Measurements from ENCODE around the gene TMEM41A. TPM values are rescaled to one million over a fixed set of nuclear protein-coding genes. Genes with fewer than 3 reads are reported as not detected.

Gene TMEM41A
- total RNA-seq, 2 experiments from 2014 or later = 19.6 to 21.6 TPM

- Mint-ChIP-seq H3K4me1 (no peaks in the 10 kb centered on the region), H3K36me3 (ENCODE audit: low read depth) (no peaks in the 10 kb centered on the region), H3K27ac (no peak overlapping the region), H3K4me3 (no peak overlapping the region), H3K9me3 (ENCODE audit: low read depth) (no peaks in the 10 kb centered on the region), H3K27me3 (peaks cover 22% of the 10 kb centered on the region)
- DNase-seq = no peak
- POLR2A ChIA-PET = no interaction called here
- intact Hi-C loops (cut with DNase I, micrococcal nuclease) = no loop called here
- no peak for ATAC-seq
- CTCF ChIA-PET = interaction anchor here (0.7 to 1.3 kb wide), 3 partner anchors 25 to 525 kb away, joined by 3 read pairs; no protein-coding TSS in a partner anchor
These were observed 22.7 kb upstream of the TMEM41A start for GRCh38 chr3:185521349-185522138.

DNA sequence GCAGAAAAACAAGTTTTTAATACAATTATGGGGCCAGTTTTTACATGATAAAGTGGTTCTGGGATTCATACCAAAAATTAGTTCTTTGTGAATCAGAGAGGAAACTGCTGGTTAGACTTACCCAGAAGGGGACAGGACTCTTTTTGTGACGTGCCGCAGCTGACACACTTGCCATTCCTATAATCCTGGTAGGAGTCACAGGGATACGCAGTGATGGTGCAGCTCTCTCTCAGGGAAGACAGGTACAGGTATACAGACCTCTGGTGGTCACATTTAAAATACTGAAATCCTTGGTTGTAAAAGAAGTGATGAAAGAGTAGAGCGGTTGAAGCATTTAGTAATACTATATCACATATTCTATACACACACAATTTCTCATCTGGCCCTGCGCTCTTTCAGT, 20.2 kb upstream of the TMEM41A start:
- H3K27me3 Mint-ChIP-seq = peaks cover 20% of the 10 kb centered on the region
- CTCF ChIA-PET = interaction anchor here (0.6 kb wide), 1 partner anchor 9 kb away, joined by 3 read pairs; no protein-coding TSS in a partner anchor
- DNase-seq = no peak
- no peak overlapping the region for H3K27ac Mint-ChIP-seq
- POLR2A ChIA-PET = no interaction called here
- intact Hi-C loops (cut with DNase I, micrococcal nuclease) = no loop called here
- H3K4me1 Mint-ChIP-seq = no peaks in the 10 kb centered on the region
- ATAC-seq = no peak
- no peak overlapping the region for H3K4me3 Mint-ChIP-seq
- no peaks in the 10 kb centered on the region for H3K36me3 Mint-ChIP-seq (ENCODE audit: low read depth)
- no peaks in the 10 kb centered on the region for H3K9me3 Mint-ChIP-seq (ENCODE audit: low read depth)

GRCh38 chr3:185517387-185518130, 18.7 kb upstream of the TMEM41A start:
- ATAC-seq (no peak), DNase-seq (no peak)
- Mint-ChIP-seq H3K27ac (no peak overlapping the region), H3K27me3 (peaks cover 22% of the 10 kb centered on the region), H3K4me1 (no peaks in the 10 kb centered on the region), H3K9me3 (ENCODE audit: low read depth) (no peaks in the 10 kb centered on the region), H3K4me3 (no peak overlapping the region), H3K36me3 (ENCODE audit: low read depth) (no peaks in the 10 kb centered on the region)
- CTCF ChIA-PET = no interaction called here
- intact Hi-C loops (cut with DNase I, micrococcal nuclease) = no loop called here
- POLR2A ChIA-PET = no interaction called here

- ChIA-PET POLR2A (no interaction called here), CTCF (no interaction called here)
- ATAC-seq (no peak), DNase-seq (no peak)
- Mint-ChIP-seq H3K9me3 (ENCODE audit: low read depth) (no peaks in the 10 kb centered on the region), H3K27ac (no peak overlapping the region), H3K27me3 (peaks cover 13% of the 10 kb centered on the region), H3K36me3 (ENCODE audit: low read depth) (no peaks in the 10 kb centered on the region), H3K4me3 (no peak overlapping the region), H3K4me1 (no peaks in the 10 kb centered on the region)
- intact Hi-C loops (cut with DNase I, micrococcal nuclease) = no loop called here
These were observed 12.9 kb upstream of the TMEM41A start for GRCh38 chr3:185511711-185512110.

DNA sequence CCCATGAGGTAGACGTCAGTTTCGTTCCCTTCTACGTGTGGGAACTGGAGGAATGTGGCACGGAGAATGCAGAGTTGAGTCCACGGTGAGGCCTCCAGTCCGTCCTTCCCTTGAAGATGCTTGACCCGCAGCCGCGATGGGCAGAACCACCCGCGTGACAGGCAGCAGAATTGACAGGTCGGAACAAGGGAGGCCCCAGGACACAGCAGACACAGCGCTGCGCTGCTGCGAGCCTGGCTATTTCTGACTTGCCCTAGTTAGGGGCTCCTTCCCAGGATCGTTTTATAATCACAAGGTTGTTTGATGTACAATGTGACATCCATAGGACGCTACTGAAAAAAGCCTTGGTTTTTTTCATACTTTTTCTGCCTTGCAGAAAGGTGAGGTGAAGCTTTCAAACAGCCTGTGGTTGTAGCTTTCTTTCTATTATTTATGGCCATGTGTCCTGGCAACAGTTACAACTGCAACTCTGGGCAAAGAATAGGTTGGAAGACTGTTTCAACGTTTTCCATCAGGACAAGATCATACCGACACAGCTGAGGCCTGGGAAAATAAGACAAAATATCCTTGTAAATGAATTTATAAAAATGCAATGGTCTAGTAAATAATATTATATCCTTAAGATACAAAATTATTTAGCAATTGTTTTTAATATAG, 9.6 kb upstream of the TMEM41A start:
- peaks cover 4% of the 10 kb centered on the region for H3K27me3 Mint-ChIP-seq
- no peak for DNase-seq
- peaks cover 2% of the 10 kb centered on the region for H3K4me1 Mint-ChIP-seq
- ChIA-PET CTCF (no interaction called here), POLR2A (no interaction called here)
- H3K9me3 Mint-ChIP-seq (ENCODE audit: low read depth) = no peaks in the 10 kb centered on the region
- H3K27ac Mint-ChIP-seq = no peak overlapping the region
- no peaks in the 10 kb centered on the region for H3K36me3 Mint-ChIP-seq (ENCODE audit: low read depth)
- H3K4me3 Mint-ChIP-seq = no peak overlapping the region
- ATAC-seq = no peak
- intact Hi-C loops (cut with DNase I, micrococcal nuclease) = no loop called here

DNA sequence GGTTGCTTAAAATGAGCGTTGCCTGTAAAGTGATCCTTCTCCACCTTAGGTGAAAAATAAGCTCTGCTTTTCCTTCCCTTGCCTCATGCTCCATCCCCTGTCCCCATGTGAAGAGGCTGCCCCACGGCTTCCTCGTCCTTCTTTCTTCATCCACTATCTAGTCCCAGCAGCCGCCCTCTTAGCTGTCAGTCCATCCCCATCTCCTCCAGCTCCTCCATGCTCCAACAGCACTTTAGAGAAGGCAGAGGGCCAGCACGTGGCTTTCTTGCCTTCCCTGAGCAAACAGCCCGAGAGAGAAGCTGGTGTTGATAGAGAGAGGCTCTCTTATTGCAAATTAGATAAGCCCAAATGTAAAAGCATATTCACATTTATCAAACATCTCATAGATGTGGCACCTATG, 9.0 kb upstream of the TMEM41A start:
- intact Hi-C loops (cut with DNase I, micrococcal nuclease) = no loop called here
- Mint-ChIP-seq H3K4me1 (peaks cover 2% of the 10 kb centered on the region), H3K36me3 (ENCODE audit: low read depth) (no peaks in the 10 kb centered on the region), H3K27me3 (peaks cover 2% of the 10 kb centered on the region), H3K4me3 (no peak overlapping the region), H3K27ac (no peak overlapping the region), H3K9me3 (ENCODE audit: low read depth) (no peaks in the 10 kb centered on the region)
- CTCF ChIA-PET = no interaction called here
- POLR2A ChIA-PET = no interaction called here
- ATAC-seq (no peak), DNase-seq (no peak)

- DNase-seq (no peak), ATAC-seq (no peak)
- peaks cover 2% of the 10 kb centered on the region for H3K4me1 Mint-ChIP-seq
- no peaks in the 10 kb centered on the region for H3K9me3 Mint-ChIP-seq (ENCODE audit: low read depth)
- POLR2A ChIA-PET = no interaction called here
- H3K27ac Mint-ChIP-seq = no peak overlapping the region
- H3K36me3 Mint-ChIP-seq (ENCODE audit: low read depth) = no peaks in the 10 kb centered on the region
- H3K27me3 Mint-ChIP-seq = no peaks in the 10 kb centered on the region
- no peak overlapping the region for H3K4me3 Mint-ChIP-seq
- CTCF ChIA-PET = interaction anchor here (1.6 kb wide), 1 partner anchor 69 kb away, joined by 3 read pairs; no protein-coding TSS in a partner anchor
- intact Hi-C loops (cut with DNase I, micrococcal nuclease) = no loop called here
These were observed 5.8 kb upstream of the TMEM41A start for GRCh38 chr3:185504636-185505035.

DNA sequence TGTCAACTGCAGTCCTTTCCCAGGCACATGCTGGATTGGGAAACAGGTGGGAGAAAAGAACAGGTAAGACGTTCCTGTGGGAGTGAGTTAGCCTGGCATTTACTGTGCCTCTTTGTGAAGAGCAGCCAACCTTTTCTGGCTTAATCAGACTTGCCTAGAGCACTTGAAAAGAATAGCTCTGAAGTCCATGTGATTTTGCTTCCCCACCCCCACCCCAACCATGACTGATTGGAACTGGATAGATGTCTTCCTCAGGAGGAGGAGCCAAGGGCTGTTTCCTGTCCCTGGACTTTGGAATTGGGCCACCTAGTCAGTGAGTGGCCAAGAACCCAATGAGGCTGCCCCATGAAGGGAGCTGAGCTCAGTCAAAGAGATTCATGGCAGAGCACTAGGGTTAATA, 4.7 kb upstream of the TMEM41A start:
- peaks cover 3% of the 10 kb centered on the region for H3K4me1 Mint-ChIP-seq
- ATAC-seq (no peak), DNase-seq (no peak)
- H3K4me3 Mint-ChIP-seq = no peak overlapping the region
- CTCF ChIA-PET = interaction anchor here (0.6 to 1.7 kb wide), 3 partner anchors 9 to 70 kb away, joined by 3 to 5 read pairs (median 3); no protein-coding TSS in a partner anchor
- no peaks in the 10 kb centered on the region for H3K36me3 Mint-ChIP-seq (ENCODE audit: low read depth)
- no peaks in the 10 kb centered on the region for H3K27me3 Mint-ChIP-seq
- intact Hi-C loops (cut with DNase I, micrococcal nuclease) = no loop called here
- no peak overlapping the region for H3K27ac Mint-ChIP-seq
- POLR2A ChIA-PET = no interaction called here
- no peaks in the 10 kb centered on the region for H3K9me3 Mint-ChIP-seq (ENCODE audit: low read depth)

DNA sequence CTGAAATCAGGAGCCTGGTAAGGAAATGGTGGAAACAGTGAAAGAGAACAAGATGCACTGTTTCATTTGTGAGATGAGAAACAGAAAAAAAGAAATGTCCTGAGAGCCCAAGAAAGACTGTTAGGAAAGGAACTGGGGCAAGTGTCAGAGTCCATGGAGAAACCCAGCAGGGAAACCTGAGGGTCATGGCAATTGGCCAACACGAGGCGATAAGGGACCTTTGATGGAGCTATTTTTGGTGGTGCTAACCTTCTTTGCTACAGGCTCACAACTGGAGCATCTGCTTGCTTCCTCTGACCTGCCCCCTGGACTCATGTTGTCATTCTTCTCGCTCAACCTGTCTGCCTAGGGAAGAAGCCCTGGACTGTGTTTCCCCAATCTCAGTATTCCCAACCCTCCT, 4.2 kb upstream of the TMEM41A start:
- H3K36me3 Mint-ChIP-seq (ENCODE audit: low read depth) = no peaks in the 10 kb centered on the region
- H3K4me3 Mint-ChIP-seq = no peak overlapping the region
- peaks cover 5% of the 10 kb centered on the region for H3K4me1 Mint-ChIP-seq
- no peak overlapping the region for H3K27ac Mint-ChIP-seq
- intact Hi-C loops (cut with DNase I, micrococcal nuclease) = no loop called here
- ATAC-seq = no peak
- no peaks in the 10 kb centered on the region for H3K27me3 Mint-ChIP-seq
- H3K9me3 Mint-ChIP-seq (ENCODE audit: low read depth) = no peaks in the 10 kb centered on the region
- POLR2A ChIA-PET = no interaction called here
- CTCF ChIA-PET = interaction anchor here (0.6 to 1.7 kb wide), 2 partner anchors 10 to 21 kb away, joined by 3 to 5 read pairs; no protein-coding TSS in a partner anchor
- no peak for DNase-seq

DNA sequence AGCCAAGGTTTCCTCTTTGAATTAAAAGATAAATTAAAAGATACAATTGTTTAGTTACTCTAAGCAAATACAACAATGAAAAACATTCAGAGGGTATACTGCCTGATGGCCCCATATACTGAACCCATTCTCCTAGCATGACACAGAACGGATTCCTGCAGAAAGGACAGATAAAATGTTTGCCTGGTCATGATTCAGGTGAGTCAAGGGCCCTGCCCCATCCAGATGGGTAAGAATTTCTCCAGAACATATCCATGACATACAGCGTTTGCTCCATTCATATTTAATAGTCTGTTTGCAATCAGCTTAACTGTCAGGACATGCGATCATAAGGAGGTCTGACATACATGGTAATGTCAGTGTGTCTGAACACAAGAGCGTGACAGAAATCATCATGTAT, 8.6 kb downstream of the TMEM41A start:
- ATAC-seq (no peak), DNase-seq (no peak)
- no peak overlapping the region for H3K27ac Mint-ChIP-seq
- H3K4me1 Mint-ChIP-seq = no peaks in the 10 kb centered on the region
- H3K36me3 Mint-ChIP-seq (ENCODE audit: low read depth) = peaks cover 51% of the 10 kb centered on the region
- intact Hi-C loops (cut with DNase I, micrococcal nuclease) = no loop called here
- ChIA-PET CTCF (no interaction called here), POLR2A (no interaction called here)
- no peaks in the 10 kb centered on the region for H3K9me3 Mint-ChIP-seq (ENCODE audit: low read depth)
- H3K4me3 Mint-ChIP-seq = no peak overlapping the region
- H3K27me3 Mint-ChIP-seq = no peaks in the 10 kb centered on the region

DNA sequence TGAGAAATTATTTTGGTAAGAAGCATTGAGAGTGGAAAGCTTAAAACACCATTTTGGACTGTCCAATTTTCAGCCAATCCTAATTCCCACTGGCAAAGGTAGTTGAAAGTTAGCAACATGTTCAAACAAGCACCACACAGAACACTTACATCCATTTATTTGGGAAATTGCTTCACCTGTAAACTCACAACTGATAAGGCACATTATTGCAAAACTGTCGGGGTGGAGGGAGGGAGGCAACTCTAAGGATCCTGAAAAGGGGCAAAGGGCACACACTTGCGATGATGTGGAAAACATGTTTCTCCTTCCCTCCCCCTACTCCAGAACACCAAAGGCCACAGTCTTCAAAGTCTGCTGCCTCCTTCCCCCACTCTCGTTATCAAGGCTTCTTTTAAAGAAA, 9.4 kb downstream of the TMEM41A start:
- Mint-ChIP-seq H3K4me3 (no peak overlapping the region), H3K4me1 (no peaks in the 10 kb centered on the region), H3K27me3 (no peaks in the 10 kb centered on the region), H3K36me3 (ENCODE audit: low read depth) (peaks cover 53% of the 10 kb centered on the region), H3K27ac (no peak overlapping the region), H3K9me3 (ENCODE audit: low read depth) (no peaks in the 10 kb centered on the region)
- CTCF ChIA-PET = interaction anchor here (1.4 kb wide), 1 partner anchor 70 kb away, joined by 5 read pairs; no protein-coding TSS in a partner anchor
- no peak for DNase-seq
- intact Hi-C loops (cut with DNase I, micrococcal nuclease) = no loop called here
- POLR2A ChIA-PET = no interaction called here
- no peak for ATAC-seq

All from activated CD4-positive, alpha-beta T cell treated with anti-CD3 and anti-CD28 coated beads for 36 hours (primary cell).